SK-N-SH treated with all-trans-retinoic acid at 6 μM for 48 hours (cell line): ENCODE results near the gene WASL.

ENCODE experiments used
- ARNTL ChIP-seq: fragments of 450-650 bp; formaldehyde crosslinking; IDR thresholded peaks from 2 replicates; pipeline ENCODE4 v1.5.0; 2020; ENCODE audit warnings: low read depth, mild to moderate bottlenecking, moderate library complexity, borderline replicate concordance
- BACH2 ChIP-seq: fragments of 250-450 bp; sonication (Bioruptor Pico); IDR thresholded peaks from 2 replicates; pipeline ENCODE4 v1.9.0; 2021; ENCODE audit warnings: mild to moderate bottlenecking, borderline replicate concordance
- CSDC2 ChIP-seq: fragments of 250-450 bp; sonication (Bioruptor Pico); IDR thresholded peaks from 2 replicates; pipeline ENCODE4 v1.5.0; 2020; ENCODE audit warnings: mild to moderate bottlenecking, moderate library complexity
- RARB ChIP-seq: fragments of 250-450 bp; sonication (Bioruptor Pico); IDR thresholded peaks from 2 replicates; pipeline ENCODE4 v1.8.0; 2021; ENCODE audit warnings: mild to moderate bottlenecking, moderate library complexity
- SNAI2 ChIP-seq: fragments of 250-450 bp; sonication (Bioruptor Pico); IDR thresholded peaks from 2 replicates; pipeline ENCODE4 v1.5.0; 2020; ENCODE audit warnings: mild to moderate bottlenecking, moderate library complexity
- TOX ChIP-seq: fragments of 250-450 bp; sonication (Bioruptor Pico); IDR thresholded peaks from 2 replicates; pipeline ENCODE4 v1.8.0; 2021; ENCODE audit warnings: mild to moderate bottlenecking, moderate library complexity, borderline replicate concordance
- ZFP3 ChIP-seq: fragments of 250-450 bp; sonication (Bioruptor Pico); IDR thresholded peaks from 2 replicates; pipeline ENCODE4 v1.5.0; 2020; ENCODE audit warnings: mild to moderate bottlenecking, moderate library complexity
- ZFP30 ChIP-seq: fragments of 450-650 bp; formaldehyde crosslinking; IDR thresholded peaks from 2 replicates; pipeline ENCODE4 v1.5.0; 2022; ENCODE audit warnings: mild to moderate bottlenecking, moderate library complexity
- ZNF565 ChIP-seq: fragments of 450-650 bp; formaldehyde crosslinking; conservative IDR thresholded peaks from 2 replicates; pipeline ENCODE4 v1.5.0; 2020; ENCODE audit warnings: low read depth, mild to moderate bottlenecking, moderate library complexity
- ZNF70 ChIP-seq: fragments of 450-650 bp; formaldehyde crosslinking; IDR thresholded peaks from 2 replicates; pipeline ENCODE4 v1.5.0; 2020; ENCODE audit warnings: mild to moderate bottlenecking, moderate library complexity
- ZNF8 ChIP-seq: fragments of 450-650 bp; formaldehyde crosslinking; IDR thresholded peaks from 2 replicates; pipeline ENCODE4 v1.5.0; 2020; ENCODE audit warnings: mild to moderate bottlenecking, moderate library complexity
- TF ChIP-seq, protein P1 (sequence below): fragments of 250-450 bp; sonication (Bioruptor Pico); IDR thresholded peaks from 2 replicates; pipeline ENCODE4 v1.5.0; 2020; ENCODE audit warnings: mild to moderate bottlenecking, moderate library complexity
- TF ChIP-seq, protein P2 (sequence below): fragments of 250-450 bp; sonication (Bioruptor Pico); IDR thresholded peaks from 2 replicates; pipeline ENCODE4 v1.5.1; 2020; ENCODE audit warnings: low read depth, mild to moderate bottlenecking, moderate library complexity
- TF ChIP-seq, protein P3 (sequence below): fragments of 250-450 bp; sonication (Bioruptor Pico); IDR thresholded peaks from 2 replicates; pipeline ENCODE4 v1.8.0; 2020; ENCODE audit warnings: mild to moderate bottlenecking, moderate library complexity, borderline replicate concordance

DNA sequence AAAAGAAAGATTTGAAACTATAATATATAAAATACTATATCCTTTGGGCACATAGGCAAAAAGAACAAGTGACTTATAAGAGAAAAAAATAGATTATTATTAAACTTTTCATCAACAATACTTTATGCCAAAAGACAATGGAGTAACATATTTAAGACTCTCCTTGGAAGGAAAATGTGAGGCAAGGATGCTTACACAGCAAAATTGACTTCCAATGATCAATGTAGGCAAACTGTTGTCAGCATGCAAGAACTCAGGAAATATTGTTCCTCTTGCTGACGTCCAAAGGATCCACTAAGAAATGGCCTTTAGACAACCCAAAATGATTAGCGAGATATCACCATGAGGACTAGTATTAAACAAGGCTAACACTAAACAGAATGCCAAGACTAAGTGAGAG, 116.0 kb downstream of the WASL start:
- TF ChIP-seq, protein P1, sequence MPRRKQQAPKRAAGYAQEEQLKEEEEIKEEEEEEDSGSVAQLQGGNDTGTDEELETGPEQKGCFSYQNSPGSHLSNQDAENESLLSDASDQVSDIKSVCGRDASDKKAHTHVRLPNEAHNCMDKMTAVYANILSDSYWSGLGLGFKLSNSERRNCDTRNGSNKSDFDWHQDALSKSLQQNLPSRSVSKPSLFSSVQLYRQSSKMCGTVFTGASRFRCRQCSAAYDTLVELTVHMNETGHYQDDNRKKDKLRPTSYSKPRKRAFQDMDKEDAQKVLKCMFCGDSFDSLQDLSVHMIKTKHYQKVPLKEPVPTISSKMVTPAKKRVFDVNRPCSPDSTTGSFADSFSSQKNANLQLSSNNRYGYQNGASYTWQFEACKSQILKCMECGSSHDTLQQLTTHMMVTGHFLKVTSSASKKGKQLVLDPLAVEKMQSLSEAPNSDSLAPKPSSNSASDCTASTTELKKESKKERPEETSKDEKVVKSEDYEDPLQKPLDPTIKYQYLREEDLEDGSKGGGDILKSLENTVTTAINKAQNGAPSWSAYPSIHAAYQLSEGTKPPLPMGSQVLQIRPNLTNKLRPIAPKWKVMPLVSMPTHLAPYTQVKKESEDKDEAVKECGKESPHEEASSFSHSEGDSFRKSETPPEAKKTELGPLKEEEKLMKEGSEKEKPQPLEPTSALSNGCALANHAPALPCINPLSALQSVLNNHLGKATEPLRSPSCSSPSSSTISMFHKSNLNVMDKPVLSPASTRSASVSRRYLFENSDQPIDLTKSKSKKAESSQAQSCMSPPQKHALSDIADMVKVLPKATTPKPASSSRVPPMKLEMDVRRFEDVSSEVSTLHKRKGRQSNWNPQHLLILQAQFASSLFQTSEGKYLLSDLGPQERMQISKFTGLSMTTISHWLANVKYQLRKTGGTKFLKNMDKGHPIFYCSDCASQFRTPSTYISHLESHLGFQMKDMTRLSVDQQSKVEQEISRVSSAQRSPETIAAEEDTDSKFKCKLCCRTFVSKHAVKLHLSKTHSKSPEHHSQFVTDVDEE (CRISPR knock-in tag): no peak
- TF ChIP-seq ZNF70 (CRISPR knock-in tag) (no peak), SNAI2 (CRISPR knock-in tag) (no peak), RARB (CRISPR knock-in tag) (no peak), ARNTL (no peak), ZNF565 (CRISPR knock-in tag) (no peak), ZNF8 (CRISPR knock-in tag) (no peak), CSDC2 (no peak), ZFP3 (CRISPR knock-in tag) (no peak), ZFP30 (CRISPR knock-in tag) (no peak), TOX (CRISPR knock-in tag) (no peak), BACH2 (no peak)
- TF ChIP-seq, protein P2, sequence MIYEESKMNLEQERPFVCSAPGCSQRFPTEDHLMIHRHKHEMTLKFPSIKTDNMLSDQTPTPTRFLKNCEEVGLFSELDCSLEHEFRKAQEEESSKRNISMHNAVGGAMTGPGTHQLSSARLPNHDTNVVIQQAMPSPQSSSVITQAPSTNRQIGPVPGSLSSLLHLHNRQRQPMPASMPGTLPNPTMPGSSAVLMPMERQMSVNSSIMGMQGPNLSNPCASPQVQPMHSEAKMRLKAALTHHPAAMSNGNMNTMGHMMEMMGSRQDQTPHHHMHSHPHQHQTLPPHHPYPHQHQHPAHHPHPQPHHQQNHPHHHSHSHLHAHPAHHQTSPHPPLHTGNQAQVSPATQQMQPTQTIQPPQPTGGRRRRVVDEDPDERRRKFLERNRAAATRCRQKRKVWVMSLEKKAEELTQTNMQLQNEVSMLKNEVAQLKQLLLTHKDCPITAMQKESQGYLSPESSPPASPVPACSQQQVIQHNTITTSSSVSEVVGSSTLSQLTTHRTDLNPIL (CRISPR knock-in tag): no peak
- TF ChIP-seq, protein P3, sequence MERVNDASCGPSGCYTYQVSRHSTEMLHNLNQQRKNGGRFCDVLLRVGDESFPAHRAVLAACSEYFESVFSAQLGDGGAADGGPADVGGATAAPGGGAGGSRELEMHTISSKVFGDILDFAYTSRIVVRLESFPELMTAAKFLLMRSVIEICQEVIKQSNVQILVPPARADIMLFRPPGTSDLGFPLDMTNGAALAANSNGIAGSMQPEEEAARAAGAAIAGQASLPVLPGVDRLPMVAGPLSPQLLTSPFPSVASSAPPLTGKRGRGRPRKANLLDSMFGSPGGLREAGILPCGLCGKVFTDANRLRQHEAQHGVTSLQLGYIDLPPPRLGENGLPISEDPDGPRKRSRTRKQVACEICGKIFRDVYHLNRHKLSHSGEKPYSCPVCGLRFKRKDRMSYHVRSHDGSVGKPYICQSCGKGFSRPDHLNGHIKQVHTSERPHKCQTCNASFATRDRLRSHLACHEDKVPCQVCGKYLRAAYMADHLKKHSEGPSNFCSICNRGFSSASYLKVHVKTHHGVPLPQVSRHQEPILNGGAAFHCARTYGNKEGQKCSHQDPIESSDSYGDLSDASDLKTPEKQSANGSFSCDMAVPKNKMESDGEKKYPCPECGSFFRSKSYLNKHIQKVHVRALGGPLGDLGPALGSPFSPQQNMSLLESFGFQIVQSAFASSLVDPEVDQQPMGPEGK (CRISPR knock-in tag): no peak
